Lower leg skin (tissue), 3 donors: ENCODE measurements around the gene PHEX.

Experiments
- POLR2A ChIP-seq, 2 donors: fragments of 450-650 bp; IDR thresholded peaks; one replicate each; pipeline ENCODE4 v1.6.1; 2016 to 2017; ENCODE audit warnings: antibody characterized with exemption in 2 of 2, mild to moderate bottlenecking in 1 of 2, moderate library complexity in 1 of 2
- TF ChIP-seq, protein P1 (sequence below), 3 donors: fragments of 450-650 bp; IDR thresholded peaks; one replicate each; pipeline ENCODE4 v1.5.1; 2016; ENCODE audit warnings: antibody characterized with exemption in 3 of 3, mild to moderate bottlenecking in 3 of 3, moderate library complexity in 2 of 3

- TF ChIP-seq, protein P1, sequence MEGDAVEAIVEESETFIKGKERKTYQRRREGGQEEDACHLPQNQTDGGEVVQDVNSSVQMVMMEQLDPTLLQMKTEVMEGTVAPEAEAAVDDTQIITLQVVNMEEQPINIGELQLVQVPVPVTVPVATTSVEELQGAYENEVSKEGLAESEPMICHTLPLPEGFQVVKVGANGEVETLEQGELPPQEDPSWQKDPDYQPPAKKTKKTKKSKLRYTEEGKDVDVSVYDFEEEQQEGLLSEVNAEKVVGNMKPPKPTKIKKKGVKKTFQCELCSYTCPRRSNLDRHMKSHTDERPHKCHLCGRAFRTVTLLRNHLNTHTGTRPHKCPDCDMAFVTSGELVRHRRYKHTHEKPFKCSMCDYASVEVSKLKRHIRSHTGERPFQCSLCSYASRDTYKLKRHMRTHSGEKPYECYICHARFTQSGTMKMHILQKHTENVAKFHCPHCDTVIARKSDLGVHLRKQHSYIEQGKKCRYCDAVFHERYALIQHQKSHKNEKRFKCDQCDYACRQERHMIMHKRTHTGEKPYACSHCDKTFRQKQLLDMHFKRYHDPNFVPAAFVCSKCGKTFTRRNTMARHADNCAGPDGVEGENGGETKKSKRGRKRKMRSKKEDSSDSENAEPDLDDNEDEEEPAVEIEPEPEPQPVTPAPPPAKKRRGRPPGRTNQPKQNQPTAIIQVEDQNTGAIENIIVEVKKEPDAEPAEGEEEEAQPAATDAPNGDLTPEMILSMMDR (IDR thresholded peaks at IDR 0.05), result no peak
- no peak for TF ChIP-seq POLR2A (IDR thresholded peaks at IDR 0.05)
These were observed 78.8 kb downstream of the PHEX start for GRCh38 chrX:22110729-22111494.
